ENCODE data around the gene CROCC2.
A peak's percentile ranks its signal among the peaks of the same experiment; 100 is the strongest.

Gene CROCC2

DNA sequence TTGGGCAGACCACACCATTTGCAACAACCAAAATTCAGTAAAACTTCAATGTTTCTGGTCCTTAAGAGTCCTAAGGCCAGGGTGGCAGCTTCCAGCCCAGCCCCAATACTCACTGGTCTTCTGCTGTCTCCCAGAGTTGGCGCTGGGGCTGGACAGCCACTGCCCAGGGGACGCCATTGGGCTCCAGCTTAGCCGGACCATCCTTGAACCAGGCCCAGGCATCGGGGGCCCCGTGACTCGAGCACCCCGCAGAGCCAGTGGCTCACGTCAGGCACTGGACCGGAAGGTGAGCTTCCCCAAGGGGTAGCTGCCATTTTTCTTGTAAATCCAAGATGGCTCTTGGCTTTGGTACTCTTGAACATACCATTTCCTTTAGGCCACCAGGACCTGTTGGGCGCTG is 114.1 kb downstream of the CROCC2 start:
- TF ChIP-seq TARDBP (IDR thresholded peaks at IDR 0.05) (no peak), FOXA1 (IDR thresholded peaks at IDR 0.05) (no peak), ZNF384 (IDR thresholded peaks at IDR 0.05) (no peak), SP1 (IDR thresholded peaks at IDR 0.05) (no peak), HDGF (IDR thresholded peaks at IDR 0.05; ENCODE audit: borderline replicate concordance) (no peak), ARNT (IDR thresholded peaks at IDR 0.05) (no peak), NFRKB (IDR thresholded peaks at IDR 0.05) (no peak)
- TF ChIP-seq, protein P1, sequence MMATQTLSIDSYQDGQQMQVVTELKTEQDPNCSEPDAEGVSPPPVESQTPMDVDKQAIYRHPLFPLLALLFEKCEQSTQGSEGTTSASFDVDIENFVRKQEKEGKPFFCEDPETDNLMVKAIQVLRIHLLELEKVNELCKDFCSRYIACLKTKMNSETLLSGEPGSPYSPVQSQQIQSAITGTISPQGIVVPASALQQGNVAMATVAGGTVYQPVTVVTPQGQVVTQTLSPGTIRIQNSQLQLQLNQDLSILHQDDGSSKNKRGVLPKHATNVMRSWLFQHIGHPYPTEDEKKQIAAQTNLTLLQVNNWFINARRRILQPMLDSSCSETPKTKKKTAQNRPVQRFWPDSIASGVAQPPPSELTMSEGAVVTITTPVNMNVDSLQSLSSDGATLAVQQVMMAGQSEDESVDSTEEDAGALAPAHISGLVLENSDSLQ (IDR thresholded peaks at IDR 0.05), result no peak
- ChIA-PET CTCF (no interaction called here), POLR2A (no interaction called here)
- DNase-seq (ENCODE audit: extremely low spot score), result no peak

DNA sequence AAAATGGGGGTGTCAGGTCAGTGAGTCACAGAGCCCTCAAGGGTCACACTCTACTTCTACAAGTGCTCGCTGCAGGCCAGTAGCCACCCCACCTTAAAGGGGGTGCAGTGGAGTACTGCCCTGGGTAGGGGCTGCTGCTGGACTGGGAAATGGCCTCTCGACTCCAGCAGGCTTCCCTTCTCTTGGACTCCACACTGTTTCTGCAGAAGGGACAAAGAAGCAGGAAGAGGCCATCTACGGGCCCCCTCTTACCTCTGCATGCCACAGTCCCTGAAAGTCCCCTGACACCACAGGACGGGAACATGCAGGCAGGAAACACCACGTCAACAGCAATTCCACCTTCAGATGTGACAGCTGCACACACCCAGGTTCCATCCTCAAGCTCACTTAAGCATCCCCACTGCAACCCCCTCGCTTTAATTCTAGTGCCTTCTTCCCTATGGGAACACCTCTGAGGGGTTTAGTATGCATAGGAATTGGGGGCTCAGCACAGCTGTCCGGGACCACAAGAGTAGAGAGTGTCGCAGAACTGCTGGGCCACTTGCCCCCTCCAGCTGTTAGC is 114.6 kb downstream of the CROCC2 start:
- ChIA-PET POLR2A (no interaction called here), CTCF (no interaction called here)
- TF ChIP-seq BHLHE40 (IDR thresholded peaks at IDR 0.05; ENCODE audit: borderline replicate concordance) (no peak), TARDBP (IDR thresholded peaks at IDR 0.05) (no peak), L3MBTL2 (conservative IDR thresholded peaks at IDR 0.05) (no peak), FOXK2 (IDR thresholded peaks at IDR 0.05) (no peak), ELF4 (IDR thresholded peaks at IDR 0.05) (no peak), NFRKB (IDR thresholded peaks at IDR 0.05) (no peak), HDGF (IDR thresholded peaks at IDR 0.05; ENCODE audit: borderline replicate concordance) (no peak), LEF1 (IDR thresholded peaks at IDR 0.05; ENCODE audit: borderline replicate concordance) (no peak), FOXM1 (IDR thresholded peaks at IDR 0.05; ENCODE audit: borderline replicate concordance) (no peak), CTBP1 (IDR thresholded peaks at IDR 0.05; ENCODE audit: borderline replicate concordance) (no peak), ZNF384 (IDR thresholded peaks at IDR 0.05) (no peak), FOXA1 (IDR thresholded peaks at IDR 0.05) (no peak), ARNT (IDR thresholded peaks at IDR 0.05) (no peak), SUZ12 (IDR thresholded peaks at IDR 0.05) (no peak), SP1 (IDR thresholded peaks at IDR 0.05) (no peak)
- TF ChIP-seq, protein P1 (IDR thresholded peaks at IDR 0.05), result no peak
- no peak for DNase-seq (ENCODE audit: extremely low spot score)

DNA sequence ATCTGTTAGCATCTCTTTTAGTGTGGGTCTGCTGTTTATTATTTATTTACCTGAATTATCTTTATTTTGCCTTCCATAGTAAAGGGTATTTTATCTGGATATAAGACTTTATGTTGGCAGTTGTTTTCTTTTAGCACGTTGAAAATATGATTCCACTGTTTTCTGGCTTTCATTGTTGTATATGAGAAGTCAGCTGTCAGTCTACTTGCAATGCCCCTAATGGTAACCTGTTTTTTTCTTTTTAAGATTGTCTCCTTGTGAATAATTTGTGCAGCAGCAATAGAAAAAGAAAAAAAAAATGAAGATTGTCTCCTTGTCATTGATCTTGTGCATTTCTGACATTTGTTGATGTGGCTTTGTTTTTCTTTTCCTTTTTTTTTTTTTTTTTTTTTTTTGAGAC is 119.5 kb downstream of the CROCC2 start:
- no peak for DNase-seq (ENCODE audit: extremely low spot score)
- CTCF ChIA-PET, result no interaction called here
- TF ChIP-seq FOXA1 (IDR thresholded peaks at IDR 0.05) (no peak), ZNF384 (IDR thresholded peaks at IDR 0.05) (peak; percentile 76)
- POLR2A ChIA-PET, result no interaction called here

DNA sequence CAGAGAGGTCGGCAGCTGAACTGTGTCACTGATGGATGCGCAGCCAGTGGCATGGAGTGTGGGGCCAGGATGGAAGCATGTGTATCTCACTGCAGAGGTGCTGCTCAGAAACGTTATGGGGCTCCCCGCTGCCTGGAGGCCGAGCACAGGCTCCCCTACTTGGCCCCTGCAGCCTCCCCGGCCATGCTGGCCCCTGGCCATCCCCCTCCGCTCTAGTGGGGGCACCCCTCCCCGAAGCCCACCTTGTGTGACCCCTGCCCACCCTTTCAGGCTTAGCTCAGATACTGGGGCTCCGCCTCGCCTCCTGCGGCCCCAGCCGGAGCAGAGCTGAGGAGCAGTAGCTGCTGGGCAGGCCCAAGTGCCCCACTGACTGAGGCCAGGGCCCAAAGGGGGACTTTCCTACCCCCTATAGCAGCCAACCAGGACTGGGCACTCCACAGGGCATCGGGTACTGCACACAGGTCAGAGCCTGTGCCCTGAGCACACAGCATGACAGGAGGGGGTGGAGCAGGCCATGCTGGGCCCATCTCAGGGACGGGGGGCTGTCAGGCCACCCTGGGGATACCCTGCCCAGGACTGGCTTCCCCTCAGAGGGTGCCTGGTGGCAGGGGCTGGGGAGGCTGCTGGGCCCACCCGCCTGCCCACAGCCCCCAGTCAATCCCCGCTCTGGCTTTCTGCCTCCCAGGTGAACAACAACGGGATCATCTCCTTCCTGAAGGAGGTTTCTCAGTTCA is 123.6 kb downstream of the CROCC2 start:
- TF ChIP-seq HDGF (IDR thresholded peaks at IDR 0.05; ENCODE audit: borderline replicate concordance) (no peak), LEF1 (IDR thresholded peaks at IDR 0.05; ENCODE audit: borderline replicate concordance) (no peak), ELF4 (IDR thresholded peaks at IDR 0.05) (no peak), CTBP1 (IDR thresholded peaks at IDR 0.05; ENCODE audit: borderline replicate concordance) (no peak), FOXM1 (IDR thresholded peaks at IDR 0.05; ENCODE audit: borderline replicate concordance) (no peak), SP1 (IDR thresholded peaks at IDR 0.05) (no peak), SUZ12 (IDR thresholded peaks at IDR 0.05) (no peak), FOXA1 (IDR thresholded peaks at IDR 0.05) (no peak), ARNT (IDR thresholded peaks at IDR 0.05) (no peak), FOXK2 (IDR thresholded peaks at IDR 0.05) (no peak), BHLHE40 (IDR thresholded peaks at IDR 0.05; ENCODE audit: borderline replicate concordance) (no peak), TARDBP (IDR thresholded peaks at IDR 0.05) (no peak), L3MBTL2 (conservative IDR thresholded peaks at IDR 0.05) (no peak)
- TF ChIP-seq, protein P1 (IDR thresholded peaks at IDR 0.05), result no peak
- CTCF ChIA-PET, result no interaction called here
- POLR2A ChIA-PET, result no interaction called here
- no peak for DNase-seq (ENCODE audit: extremely low spot score)

DNA sequence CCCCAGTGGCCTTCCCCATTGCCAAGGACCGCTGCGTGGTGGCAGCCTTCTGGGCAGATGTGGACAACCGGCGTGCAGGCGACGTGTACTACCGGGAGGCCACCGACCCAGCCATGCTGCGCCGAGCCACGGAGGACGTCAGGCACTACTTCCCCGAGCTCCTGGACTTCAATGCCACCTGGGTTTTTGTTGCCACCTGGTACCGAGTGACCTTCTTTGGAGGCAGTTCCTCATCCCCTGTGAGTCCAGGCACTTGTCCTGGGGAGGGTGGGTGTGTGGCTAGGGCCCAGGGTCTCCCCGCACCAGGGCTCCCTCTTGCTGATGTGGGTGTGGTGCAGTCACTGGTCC is 124.2 kb downstream of the CROCC2 start:
- no peak for DNase-seq (ENCODE audit: extremely low spot score)
- no peak for TF ChIP-seq FOXM1 (IDR thresholded peaks at IDR 0.05; ENCODE audit: borderline replicate concordance)
- CTCF ChIA-PET, result no interaction called here

DNA sequence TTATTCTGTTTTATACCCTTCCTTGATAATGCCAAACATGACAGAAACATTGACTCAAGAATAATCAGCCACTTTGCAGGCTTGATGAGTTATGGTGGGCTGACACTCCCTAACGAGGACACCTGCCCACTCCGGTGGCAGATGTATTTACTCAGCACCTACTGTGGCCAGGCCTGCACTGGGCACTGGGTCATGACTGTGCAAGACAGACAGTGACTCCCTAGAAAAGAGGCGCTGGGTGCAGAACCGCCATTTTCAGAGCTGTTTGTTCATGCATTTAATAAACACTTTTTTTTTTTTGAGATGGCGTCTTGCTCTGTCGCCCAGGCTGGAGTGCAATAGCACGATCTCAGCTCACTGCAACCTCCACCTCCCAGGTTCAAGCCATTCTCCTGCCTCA is 124.7 kb downstream of the CROCC2 start:
- DNase-seq (ENCODE audit: extremely low spot score), result no peak
- ChIA-PET POLR2A (no interaction called here), CTCF (no interaction called here)
- TF ChIP-seq HDGF (IDR thresholded peaks at IDR 0.05; ENCODE audit: borderline replicate concordance), result no peak
- no peak for TF ChIP-seq LEF1 (IDR thresholded peaks at IDR 0.05; ENCODE audit: borderline replicate concordance)
- no peak for TF ChIP-seq ZNF384 (IDR thresholded peaks at IDR 0.05)
- no peak for TF ChIP-seq CTBP1 (IDR thresholded peaks at IDR 0.05; ENCODE audit: borderline replicate concordance)
- no peak for TF ChIP-seq FOXA1 (IDR thresholded peaks at IDR 0.05)
- no peak for TF ChIP-seq NFRKB (IDR thresholded peaks at IDR 0.05)
- TF ChIP-seq, protein P1 (IDR thresholded peaks at IDR 0.05), result no peak
- no peak for TF ChIP-seq L3MBTL2 (conservative IDR thresholded peaks at IDR 0.05)
- no peak for TF ChIP-seq SP1 (IDR thresholded peaks at IDR 0.05)
- no peak for TF ChIP-seq TARDBP (IDR thresholded peaks at IDR 0.05)
- no peak for TF ChIP-seq FOXK2 (IDR thresholded peaks at IDR 0.05)
- TF ChIP-seq ARNT (IDR thresholded peaks at IDR 0.05), result no peak
- TF ChIP-seq FOXM1 (IDR thresholded peaks at IDR 0.05; ENCODE audit: borderline replicate concordance), result no peak
- no peak for TF ChIP-seq ELF4 (IDR thresholded peaks at IDR 0.05)
- TF ChIP-seq BHLHE40 (IDR thresholded peaks at IDR 0.05; ENCODE audit: borderline replicate concordance), result no peak
- no peak for TF ChIP-seq SUZ12 (IDR thresholded peaks at IDR 0.05)

More for the DNA sequence above, 124.2 kb downstream of the CROCC2 start:
- POLR2A ChIA-PET, result no interaction called here
